HG03097 (cell line): ENCODE results near the gene ATP5PD.

Source experiments
- ATAC-seq: cut with Tn5 transposase; IDR thresholded peaks from one replicate; pipeline ENCODE4 v1.9.1; 2021; ENCODE audit not compliant: unreplicated experiment, low FRiP score

The ATP5PD gene

GRCh38 chr17:75046407-75047289, at the start of gene ATP5PD, which contains the start of gene KCTD2:
TSS of gene ATP5PD (minus strand) at chr17:75046969. CDS start at chr17:75042650, 4,319 bp downstream.
TSS of gene KCTD2 (plus strand) at chr17:75047225. CDS start at chr17:75047251, 26 bp downstream.
- ATAC-seq, result peak; percentile 94

- no peak for ATAC-seq
Measured at GRCh38 chr17:75096082-75096625, 49.4 kb upstream of the ATP5PD start.

- ATAC-seq, result no peak
Measured at GRCh38 chr17:75094871-75095399, 48.2 kb upstream of the ATP5PD start.

DNA sequence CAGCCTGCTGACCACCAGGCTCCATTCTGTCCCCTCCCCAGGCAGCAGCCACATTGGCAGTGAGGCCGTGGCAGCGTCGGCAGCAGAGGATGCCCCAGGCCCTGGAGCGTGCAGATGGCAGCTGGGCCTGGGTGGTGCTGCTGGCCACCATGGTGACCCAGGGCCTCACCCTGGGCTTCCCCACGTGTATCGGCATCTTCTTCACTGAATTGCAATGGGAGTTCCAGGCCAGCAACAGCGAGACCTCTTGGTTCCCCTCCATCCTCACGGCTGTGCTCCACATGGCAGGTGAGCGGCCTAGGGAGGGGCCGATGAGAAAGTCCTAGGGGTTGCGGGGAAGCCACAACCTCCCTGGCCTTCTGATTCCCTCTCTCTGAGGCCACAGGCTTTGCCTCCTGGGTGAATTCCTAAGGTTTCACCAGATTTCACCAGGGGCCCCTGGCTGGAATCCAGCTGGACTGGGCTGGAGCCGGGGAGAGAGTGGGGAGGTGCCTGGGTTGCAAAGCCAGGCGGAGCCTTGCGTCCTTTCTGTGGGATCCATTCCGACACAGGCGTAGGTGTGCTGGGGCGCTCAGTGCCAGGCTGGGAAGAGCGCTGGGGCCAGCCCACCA, 46.9 kb upstream of the ATP5PD start:
- ATAC-seq, result no peak

DNA sequence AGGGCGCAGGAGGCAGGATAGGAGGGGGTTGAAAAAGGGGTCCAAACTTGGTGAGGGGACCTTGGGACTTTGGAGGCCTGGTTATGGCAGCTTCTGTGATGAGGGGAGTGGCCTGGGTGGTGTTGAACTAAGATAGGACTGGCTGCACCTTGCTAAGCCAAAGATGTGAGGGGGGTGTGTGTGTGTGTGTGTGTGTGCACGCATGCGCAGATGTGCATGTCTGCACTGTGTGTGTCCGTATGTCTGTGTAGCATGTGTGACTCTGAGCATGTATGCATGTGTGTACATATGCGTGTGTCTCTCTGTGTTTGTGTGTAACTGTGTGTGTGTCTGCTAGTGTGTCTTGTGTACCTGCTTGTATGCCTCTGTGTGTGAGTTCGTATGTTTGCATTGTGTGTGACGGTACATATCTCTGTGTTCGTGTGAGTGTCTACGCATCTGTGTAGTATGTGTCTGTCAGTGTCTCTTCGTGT, 45.1 kb upstream of the ATP5PD start:
- ATAC-seq, result no peak

DNA sequence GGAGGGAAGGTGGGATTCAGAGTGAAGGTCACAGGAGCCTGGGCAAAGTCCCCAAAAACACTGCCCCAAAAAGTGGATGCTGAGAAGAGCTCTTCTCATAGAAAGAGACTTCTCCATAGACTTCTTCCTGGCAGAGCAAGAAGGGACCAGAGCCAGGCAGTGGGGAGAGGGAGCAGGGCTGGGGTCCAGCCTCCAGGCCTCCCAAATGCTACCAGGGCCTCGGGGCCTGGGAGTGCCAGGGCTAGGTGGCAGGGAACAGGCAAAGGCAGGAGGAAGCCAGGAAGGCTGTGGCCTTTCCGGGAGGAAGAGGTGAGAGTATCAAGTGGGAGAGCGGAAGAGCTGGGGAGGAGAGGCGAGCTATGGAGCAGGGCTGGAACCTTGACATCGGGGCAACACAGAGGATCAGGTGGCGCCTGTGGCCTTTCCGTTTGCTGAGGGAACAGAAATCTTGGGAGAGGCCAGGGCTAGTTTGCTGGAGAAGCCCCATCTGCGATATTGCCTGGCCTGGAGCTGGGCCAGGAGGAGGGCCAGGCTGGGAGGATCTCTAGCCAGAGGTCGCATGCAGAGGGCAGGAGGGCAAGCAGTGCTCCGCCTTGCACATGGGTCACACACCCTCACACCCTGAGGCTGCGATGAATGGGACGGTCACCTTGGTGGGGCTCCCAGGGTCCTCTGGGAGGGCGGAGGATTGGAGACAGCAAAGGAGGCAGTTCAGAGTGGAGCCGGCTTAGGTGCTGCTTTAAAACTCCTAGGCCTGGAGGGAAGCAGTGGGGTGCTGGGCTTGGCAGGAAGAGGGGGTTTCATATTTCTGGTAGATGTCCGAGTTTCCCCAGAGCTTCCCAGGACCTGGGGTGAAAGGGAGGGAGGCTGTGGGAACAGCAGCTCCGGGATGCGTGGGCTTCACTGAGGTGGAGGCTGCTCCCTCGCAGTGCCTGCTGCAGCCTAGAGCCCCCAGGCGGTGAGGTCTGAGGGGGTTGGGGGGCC, 44.4 kb upstream of the ATP5PD start:
- ATAC-seq, result no peak

DNA sequence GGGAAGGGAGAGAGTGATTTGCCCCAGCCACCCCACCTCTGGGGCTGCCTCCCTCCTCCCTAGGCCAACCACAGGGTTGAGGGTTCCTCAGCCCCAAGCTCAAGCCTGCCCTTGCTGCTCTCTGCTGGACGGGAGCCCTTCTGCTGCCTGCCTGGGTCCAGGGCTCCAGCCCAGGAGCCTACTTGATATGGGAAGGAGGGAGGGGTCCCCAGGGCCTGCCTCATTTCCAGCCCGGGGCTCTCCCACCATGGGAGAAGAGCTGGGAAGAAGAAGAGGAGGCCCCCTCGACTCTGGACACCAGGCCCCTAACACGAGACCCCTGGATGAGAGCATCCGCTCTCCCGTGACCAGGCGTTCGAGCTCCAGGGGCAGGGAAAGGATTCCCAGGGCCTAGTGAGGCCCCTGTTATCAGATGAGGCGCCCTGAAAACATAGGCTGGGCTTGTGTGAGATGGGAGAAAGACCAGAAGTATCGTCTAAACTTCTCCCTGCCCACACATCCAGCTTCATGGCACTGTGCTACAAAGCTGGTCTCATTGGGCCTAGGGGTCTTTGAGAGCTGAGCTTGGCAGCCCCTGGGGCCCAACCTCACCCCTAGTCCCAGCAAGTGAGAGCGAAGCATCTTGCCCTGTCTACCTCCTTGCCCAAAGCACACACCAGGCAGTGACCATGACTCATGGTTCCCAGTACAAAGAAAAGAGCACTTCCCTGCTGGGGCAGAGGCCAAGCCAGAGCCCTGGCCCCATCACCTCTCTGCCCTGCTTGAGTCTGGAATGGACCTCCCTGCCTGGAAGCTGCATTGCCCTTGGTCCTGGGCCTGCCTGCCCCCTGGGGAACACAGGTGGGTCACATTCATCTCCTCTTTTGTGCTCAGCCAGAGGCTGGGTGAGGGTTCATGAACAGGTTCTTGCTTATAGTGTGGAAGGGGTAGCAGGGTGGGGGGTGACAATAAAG, 42.0 kb upstream of the ATP5PD start:
- no peak for ATAC-seq

DNA sequence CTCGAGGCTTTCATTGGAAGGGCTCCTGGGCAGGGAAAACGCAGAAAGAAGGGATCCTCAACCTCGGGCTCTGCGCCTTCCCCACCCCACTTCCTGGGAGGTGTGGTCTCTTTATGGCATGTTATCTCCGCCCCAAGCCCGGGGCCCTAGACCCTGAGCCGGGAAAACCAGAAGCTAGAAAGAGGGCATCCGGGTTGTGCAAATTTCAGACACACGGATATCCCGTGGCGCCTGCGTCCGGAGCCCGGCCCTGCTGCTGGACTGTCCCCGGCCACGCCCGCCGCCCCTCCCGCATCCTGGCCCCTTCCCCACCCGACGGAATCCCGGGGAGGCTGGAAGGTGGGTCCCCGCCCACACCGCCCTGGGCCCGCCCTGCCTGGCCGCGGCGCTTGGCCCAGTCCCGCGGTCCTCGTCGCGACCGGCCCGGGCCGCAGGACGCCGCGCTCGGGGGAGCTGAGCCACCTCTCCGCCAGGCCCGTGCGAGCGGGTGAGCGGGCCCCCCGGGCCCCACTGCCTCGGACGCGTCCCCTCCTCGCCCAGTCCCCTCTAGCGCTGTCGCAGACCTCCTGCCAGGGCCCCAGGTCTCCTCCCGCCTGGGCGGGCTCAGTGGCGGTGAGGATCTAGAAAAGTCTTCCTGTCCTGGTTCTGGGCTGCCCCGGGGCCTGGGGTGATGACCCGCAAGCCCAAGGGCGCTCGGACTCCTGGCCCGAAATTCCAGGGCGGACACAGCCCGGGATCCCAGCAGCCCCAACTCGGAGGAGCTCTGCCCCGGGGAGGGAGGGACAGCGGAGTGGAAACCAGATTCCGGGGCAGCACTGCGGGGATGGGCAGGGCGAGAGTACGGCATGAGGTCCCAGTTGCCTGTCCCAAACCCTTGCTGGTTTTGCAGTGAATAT, 41.0 kb upstream of the ATP5PD start, which contains the start of gene SLC16A5:
TSS of gene SLC16A5 (plus strand) at position 397 of the 896 bp plus-strand sequence. CDS start 5,683 bp downstream, outside the sequence.
- no peak for ATAC-seq

GRCh38 chr17:75087182-75087557, 40.4 kb upstream of the ATP5PD start:
- ATAC-seq, result no peak

DNA sequence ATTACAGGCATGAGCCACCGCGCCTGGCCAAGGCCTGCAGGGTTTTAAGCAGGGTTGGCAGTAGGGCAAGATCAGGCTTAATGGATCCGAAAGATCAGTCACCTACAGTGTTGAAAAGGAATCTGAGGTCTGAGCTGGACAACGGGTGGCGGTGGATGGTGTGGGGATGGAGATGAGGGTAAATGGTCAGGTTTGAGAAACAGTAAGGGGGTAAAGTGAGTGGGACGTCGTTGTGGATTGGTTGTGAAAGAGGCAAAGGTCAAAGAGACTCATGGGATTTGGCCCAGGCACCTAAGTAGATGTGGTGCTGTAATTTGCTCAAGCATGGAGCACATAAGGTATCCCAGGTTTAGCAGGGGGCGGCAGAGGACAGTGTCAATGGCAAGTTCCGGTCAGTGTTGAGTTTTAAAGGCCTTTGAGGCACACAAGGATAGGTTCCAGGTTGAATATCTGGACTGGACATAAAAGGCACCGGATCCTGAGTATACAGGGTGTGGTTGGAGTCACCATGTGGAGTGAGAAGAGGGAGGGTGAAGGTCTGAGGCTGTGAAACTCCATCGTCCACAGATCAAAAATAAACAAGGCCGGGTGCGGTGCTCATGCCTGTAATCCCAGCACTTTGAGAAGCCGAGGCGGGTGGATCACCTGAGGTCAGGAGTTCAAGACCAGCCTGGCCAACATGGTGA, 39.9 kb upstream of the ATP5PD start:
- no peak for ATAC-seq

DNA sequence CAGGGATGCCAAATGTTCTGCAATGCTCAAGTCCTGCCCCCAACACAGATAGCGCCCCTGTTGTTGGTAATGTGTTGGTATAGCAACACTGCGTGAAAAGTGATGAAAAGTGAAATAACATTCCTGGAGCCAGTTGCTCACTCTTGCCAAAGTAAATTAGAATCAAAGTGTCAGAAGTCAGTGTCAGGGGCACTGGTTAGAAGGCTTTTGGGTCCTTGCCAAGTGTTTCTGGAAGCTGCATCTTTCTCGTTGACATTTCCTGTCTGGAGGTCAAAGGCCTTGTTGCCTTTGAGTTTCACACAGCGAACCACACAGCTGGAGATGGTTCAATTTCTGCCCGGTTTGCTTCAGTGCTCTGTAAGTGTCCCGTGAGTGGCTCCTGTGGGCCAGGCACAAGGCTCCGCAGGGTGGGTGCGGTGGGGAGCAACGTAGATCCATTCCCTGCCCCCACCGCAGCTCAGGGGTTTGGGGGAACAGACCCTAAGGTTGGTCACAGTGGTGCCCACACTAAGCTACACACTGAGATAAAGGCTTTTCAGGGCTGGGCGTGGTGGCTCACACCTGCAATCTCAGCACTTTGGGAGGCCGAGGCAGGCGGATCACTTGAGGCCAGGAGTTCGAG, 37.4 kb upstream of the ATP5PD start:
- ATAC-seq, result no peak

DNA sequence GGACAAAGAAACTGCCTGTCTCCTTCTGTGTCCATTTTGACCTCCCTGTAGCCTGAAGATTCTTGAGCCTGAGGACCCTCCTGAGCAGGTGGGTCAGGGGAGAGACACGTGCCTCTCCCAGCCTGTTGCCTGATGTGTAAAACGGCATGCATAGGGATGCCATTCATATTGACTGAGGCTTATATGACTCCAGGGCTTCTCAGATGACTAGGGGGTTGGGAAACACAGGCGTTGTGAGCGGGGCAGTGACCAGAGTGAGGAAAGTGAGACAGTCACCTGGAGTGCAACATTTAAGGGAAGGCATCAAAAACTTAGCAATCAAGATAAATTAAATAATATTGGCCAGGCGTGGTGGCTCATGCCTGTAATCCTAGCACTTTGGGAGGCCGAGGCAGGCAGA, 35.9 kb upstream of the ATP5PD start:
- no peak for ATAC-seq

- no peak for ATAC-seq
Measured at GRCh38 chr17:75081611-75082540, 35.1 kb upstream of the ATP5PD start.

GRCh38 chr17:75079023-75079373, 32.2 kb upstream of the ATP5PD start:
- ATAC-seq, result no peak

DNA sequence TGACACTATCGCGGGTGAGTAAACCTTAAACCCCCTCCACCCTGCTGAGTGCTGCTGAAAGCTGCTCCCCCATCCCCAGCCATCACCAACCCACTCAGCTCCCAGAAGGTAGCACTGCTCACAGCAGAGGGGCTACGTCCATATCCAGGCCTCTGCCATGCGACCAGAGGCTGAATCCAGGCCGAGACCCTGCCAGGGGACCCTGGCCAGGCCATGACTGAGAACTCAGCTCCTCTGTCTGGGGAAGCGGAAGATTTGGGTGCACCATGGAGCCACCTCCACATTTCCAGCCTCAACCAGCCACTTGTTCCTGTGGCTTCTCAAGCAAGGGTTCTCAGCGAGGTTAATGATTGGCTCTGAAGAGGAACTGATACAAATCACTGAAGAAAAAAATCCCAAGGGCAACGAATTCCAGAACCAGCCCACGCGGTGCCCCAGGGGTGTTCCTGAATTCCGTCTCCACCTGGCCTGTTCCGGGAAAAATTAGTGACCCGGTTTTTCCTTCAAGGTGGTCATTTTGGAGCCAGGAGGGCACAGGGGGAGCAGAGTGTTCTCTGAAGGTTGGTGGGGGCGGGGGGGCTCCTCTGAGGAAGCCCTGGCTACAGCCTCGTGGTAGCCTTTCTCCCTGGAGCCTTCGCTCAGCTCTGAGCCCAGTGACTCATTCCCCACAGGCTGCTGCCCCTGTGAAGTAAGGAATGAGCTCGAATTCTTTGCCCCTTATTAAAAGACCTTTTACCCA, 31.7 kb upstream of the ATP5PD start:
- no peak for ATAC-seq
